Esophagus squamous epithelium (tissue), 4 donors: Measurements from ENCODE around the gene DDX19B.

Source experiments
- CTCF ChIP-seq, 6 experiments: fragments of 450-650 bp in 4 of 6; fragments of 200-600 bp in 2 of 6; sonication (generic) in 2 of 6; IDR thresholded peaks; one replicate each; pipeline ENCODE4 v1.5.1; 2016 to 2019; ENCODE audit warnings: antibody characterized with exemption in 6 of 6, mild to moderate bottlenecking in 4 of 6, moderate library complexity in 4 of 6
- POLR2A ChIP-seq, 4 donors: fragments of 450-650 bp; IDR thresholded peaks; one replicate each; pipeline ENCODE4 v1.6.1; 2017; ENCODE audit warnings: antibody characterized with exemption in 4 of 4, mild to moderate bottlenecking in 4 of 4, moderate library complexity in 3 of 4

- no peak for TF ChIP-seq POLR2A (IDR thresholded peaks at IDR 0.05)
- TF ChIP-seq CTCF (IDR thresholded peaks at IDR 0.05): no peak
These were observed 4.5 kb upstream of the DDX19B start for GRCh38 chr16:70294385-70295025.
